Measurements from ENCODE around the gene SNX3.

Gene SNX3

DNA sequence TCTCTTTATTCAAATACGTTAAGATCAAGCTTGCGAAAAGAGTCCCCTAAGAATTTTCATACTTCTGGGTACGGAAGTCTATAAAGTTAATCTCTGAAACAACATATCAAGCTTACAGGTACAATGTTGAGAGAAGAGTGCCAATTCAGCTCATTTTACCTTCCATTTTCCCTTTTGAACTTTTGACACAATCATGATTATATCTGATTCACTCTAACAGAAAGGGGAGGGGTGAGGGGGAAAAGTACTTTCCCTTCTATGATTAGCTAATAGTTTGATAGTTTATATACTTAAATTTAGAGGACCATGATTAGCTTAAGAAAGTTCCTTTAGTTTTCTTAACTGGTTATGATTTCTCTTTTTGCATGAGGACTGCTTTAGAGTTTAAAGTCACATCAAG, 33.5 kb downstream of the SNX3 start:
- H3K27ac ChIP-seq (ENCODE audit: low read depth, low read length): no peak overlapping the region
- no peak overlapping the region for H3K4me3 ChIP-seq (ENCODE audit: low read length)
- H3K36me3 ChIP-seq (ENCODE audit: control insufficient read depth, insufficient read depth, low read length): no peaks in the 10 kb centered on the region
- H3K27me3 ChIP-seq (ENCODE audit: control insufficient read depth, insufficient read depth, low read length): no peaks in the 10 kb centered on the region
- no peak overlapping the region for H3K9ac ChIP-seq (ENCODE audit: low read length)
- no peaks in the 10 kb centered on the region for H3K4me1 ChIP-seq (ENCODE audit: control insufficient read depth, insufficient read depth, low read length)

DNA sequence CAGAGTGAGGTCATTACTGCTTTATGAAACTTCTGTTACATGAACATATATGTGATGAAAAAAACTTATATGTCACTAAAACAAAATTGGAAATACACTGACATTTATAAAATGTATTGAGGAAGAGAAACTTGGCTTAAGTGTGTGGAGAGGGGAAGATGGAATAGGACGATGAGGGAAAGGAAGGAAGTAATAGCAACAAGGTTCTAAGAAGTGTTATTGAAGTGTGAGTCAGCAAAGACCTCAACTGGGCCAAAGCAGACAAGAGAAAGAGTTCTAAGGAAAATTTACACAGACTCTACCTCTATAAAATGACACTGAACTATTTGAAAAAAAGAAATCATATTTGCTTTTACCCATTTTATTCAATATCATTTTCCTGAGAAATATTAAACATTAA, 38.3 kb downstream of the SNX3 start:
- Histone ChIP-seq H3K36me3 (ENCODE audit: control insufficient read depth, insufficient read depth, low read length) (peaks cover 5% of the 10 kb centered on the region), H3K27me3 (ENCODE audit: control insufficient read depth, insufficient read depth, low read length) (no peaks in the 10 kb centered on the region), H3K4me3 (ENCODE audit: low read length) (no peak overlapping the region), H3K4me1 (ENCODE audit: control insufficient read depth, insufficient read depth, low read length) (no peaks in the 10 kb centered on the region), H3K27ac (ENCODE audit: low read depth, low read length) (no peak overlapping the region), H3K9ac (ENCODE audit: low read length) (no peak overlapping the region)

DNA sequence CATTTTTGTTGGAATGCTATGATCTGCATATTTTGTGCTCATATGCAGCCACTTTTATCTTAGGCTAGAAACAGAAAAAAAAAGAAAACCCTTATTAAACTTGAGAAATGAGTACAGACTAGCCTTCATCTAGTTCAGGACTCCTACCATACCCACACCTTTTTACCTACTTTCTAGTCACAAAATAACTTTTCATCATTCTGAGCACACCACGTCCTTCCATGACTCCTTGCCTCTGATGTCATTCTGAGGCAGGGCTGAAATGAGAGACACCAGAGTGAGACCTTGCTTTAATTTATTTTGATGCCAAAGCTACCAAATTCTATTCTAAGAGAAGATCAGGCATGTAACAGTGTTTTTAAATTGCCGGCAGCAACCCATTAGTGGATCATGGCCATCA, 38.8 kb downstream of the SNX3 start:
- Histone ChIP-seq H3K36me3 (ENCODE audit: control insufficient read depth, insufficient read depth, low read length) (peaks cover 5% of the 10 kb centered on the region), H3K27ac (ENCODE audit: low read depth, low read length) (no peak overlapping the region), H3K27me3 (ENCODE audit: control insufficient read depth, insufficient read depth, low read length) (no peaks in the 10 kb centered on the region), H3K9ac (ENCODE audit: low read length) (no peak overlapping the region), H3K4me3 (ENCODE audit: low read length) (no peak overlapping the region), H3K4me1 (ENCODE audit: control insufficient read depth, insufficient read depth, low read length) (no peaks in the 10 kb centered on the region)

DNA sequence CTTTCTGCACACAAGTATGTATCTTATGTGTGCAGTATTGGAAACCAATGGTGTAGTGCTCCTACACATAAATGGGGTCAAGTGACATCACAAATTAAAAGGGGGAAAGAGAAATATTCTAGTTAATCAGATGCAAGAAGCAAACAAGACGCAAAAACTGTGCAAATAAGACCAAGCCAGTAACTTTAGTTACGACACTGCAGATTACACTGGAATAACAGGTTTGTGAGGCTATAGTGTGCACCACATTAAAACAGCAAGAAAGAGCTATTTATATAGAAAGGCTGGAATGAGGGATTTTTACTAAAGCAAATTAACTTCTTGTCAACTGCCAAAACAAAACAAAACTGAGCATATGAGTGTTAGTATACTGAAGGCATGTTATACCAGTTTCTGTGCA, 49.2 kb downstream of the SNX3 start:
- Histone ChIP-seq H3K4me3 (ENCODE audit: low read length) (no peak overlapping the region), H3K9ac (ENCODE audit: low read length) (no peak overlapping the region), H3K27ac (ENCODE audit: low read depth, low read length) (no peak overlapping the region), H3K4me1 (ENCODE audit: control insufficient read depth, insufficient read depth, low read length) (no peaks in the 10 kb centered on the region), H3K27me3 (ENCODE audit: control insufficient read depth, insufficient read depth, low read length) (no peaks in the 10 kb centered on the region), H3K36me3 (ENCODE audit: control insufficient read depth, insufficient read depth, low read length) (peaks cover 5% of the 10 kb centered on the region)

DNA sequence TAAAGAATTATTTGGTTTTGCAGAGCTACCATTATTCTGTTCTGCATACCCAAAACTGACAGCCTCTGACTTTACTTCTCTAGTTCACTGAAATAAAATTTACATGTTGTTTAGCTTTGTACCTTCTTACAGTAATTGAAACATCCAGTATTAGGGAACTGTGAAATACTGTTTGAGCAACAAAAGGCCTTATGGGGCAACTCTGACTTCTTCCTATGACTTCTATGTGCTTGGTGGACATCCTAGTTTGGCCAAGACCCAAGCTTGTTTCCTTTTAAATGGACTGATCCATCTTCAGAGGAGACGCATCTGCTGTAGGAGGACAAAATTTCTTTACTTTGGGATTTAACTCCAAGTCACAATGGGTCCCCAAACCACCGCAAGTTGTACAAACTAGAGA, 50.3 kb downstream of the SNX3 start:
- Histone ChIP-seq H3K9ac (ENCODE audit: low read length) (no peak overlapping the region), H3K36me3 (ENCODE audit: control insufficient read depth, insufficient read depth, low read length) (peaks cover 3% of the 10 kb centered on the region), H3K27ac (ENCODE audit: low read depth, low read length) (no peak overlapping the region), H3K27me3 (ENCODE audit: control insufficient read depth, insufficient read depth, low read length) (no peaks in the 10 kb centered on the region), H3K4me1 (ENCODE audit: control insufficient read depth, insufficient read depth, low read length) (no peaks in the 10 kb centered on the region), H3K4me3 (ENCODE audit: low read length) (no peak overlapping the region)

DNA sequence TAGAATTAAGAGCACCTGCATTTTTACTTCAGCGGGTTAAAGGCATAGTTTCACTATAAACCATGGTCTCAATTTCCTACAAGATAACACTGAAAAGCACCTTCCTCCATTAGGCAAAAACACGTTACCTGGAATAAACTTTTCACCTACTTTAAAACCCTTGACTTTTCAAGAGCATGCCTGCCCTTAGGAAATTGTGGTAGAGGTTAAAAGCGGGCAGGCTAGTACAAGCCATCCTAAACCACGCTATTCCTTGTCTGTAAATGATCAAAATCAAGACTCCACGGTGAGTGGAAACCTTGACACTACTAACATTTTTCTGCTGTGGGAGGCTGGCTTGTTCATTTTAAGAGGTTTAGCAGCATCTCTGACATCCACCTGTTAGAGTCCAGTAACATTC, 51.1 kb downstream of the SNX3 start:
- H3K36me3 ChIP-seq (ENCODE audit: control insufficient read depth, insufficient read depth, low read length): peaks cover 3% of the 10 kb centered on the region
- H3K27me3 ChIP-seq (ENCODE audit: control insufficient read depth, insufficient read depth, low read length): no peaks in the 10 kb centered on the region
- H3K4me3 ChIP-seq (ENCODE audit: low read length): no peak overlapping the region
- H3K27ac ChIP-seq (ENCODE audit: low read depth, low read length): no peak overlapping the region
- no peak overlapping the region for H3K9ac ChIP-seq (ENCODE audit: low read length)
- H3K4me1 ChIP-seq (ENCODE audit: control insufficient read depth, insufficient read depth, low read length): no peaks in the 10 kb centered on the region

DNA sequence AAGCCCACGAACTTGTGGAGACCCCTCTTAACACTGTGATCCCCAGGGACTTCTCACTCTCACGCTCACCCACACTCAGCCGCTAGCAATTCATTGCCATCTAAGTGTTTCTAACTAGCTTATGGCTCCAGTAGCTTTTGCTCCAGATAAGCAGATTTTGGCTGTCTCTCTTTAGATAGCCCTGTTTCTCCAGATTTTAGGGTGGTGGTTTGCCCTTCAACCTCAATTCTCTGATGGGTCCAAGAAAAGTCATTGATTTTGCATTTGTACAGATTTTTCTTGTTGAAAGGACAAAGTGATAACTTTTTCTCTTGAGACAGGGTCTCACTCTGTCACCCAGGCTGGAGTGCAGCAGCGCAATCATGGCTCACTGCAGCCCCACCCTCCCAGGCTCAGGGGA, 53.8 kb downstream of the SNX3 start:
- no peaks in the 10 kb centered on the region for H3K4me1 ChIP-seq (ENCODE audit: control insufficient read depth, insufficient read depth, low read length)
- no peak overlapping the region for H3K4me3 ChIP-seq (ENCODE audit: low read length)
- no peaks in the 10 kb centered on the region for H3K27me3 ChIP-seq (ENCODE audit: control insufficient read depth, insufficient read depth, low read length)
- H3K9ac ChIP-seq (ENCODE audit: low read length): no peak overlapping the region
- no peak overlapping the region for H3K27ac ChIP-seq (ENCODE audit: low read depth, low read length)
- H3K36me3 ChIP-seq (ENCODE audit: control insufficient read depth, insufficient read depth, low read length): peaks cover 3% of the 10 kb centered on the region

DNA sequence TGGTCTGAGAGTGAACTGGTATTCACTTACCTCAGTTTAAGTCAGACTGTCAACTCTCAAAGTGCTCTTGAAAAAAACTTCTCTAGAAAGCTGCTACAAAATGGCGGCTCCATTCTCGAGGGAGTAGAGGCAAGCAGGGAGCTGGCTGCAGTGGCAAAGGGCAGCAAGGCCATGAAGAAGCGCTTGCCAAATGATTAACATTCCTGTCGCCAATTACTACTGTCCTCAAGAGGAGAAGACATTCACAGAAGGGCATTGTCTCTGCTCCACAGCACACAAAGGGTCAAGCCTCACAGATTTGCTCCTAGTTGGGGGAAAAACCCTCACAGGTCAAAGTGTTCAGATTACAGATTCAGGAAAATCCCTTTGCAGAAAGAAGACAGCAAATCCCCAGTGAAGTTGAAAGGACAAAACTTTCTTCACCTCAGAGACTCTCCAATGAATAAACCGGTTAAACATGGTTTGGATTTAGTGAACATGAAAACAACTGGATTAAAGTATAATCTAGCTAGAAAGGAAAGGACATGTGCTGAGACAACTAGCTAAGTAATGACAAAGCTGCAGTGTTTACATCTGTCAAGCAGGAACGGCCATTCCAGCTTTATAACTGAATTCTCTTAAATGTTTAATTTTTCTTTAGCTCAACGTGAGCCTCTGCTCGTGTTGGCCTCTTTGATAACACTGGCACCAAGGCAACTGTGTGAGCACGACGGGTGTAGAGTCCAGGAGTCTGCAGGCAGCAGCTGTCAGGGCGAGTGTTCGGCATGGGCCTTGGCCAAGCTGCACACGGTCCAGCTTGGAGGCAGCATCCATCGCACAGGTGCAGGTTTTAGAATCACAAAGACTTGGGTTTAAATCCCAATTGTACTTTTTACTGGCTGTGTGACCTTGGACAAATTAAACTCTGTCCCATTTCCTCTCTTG, 57.4 kb downstream of the SNX3 start:
- no peaks in the 10 kb centered on the region for H3K4me1 ChIP-seq (ENCODE audit: control insufficient read depth, insufficient read depth, low read length)
- H3K9ac ChIP-seq (ENCODE audit: low read length): no peak overlapping the region
- no peak overlapping the region for H3K4me3 ChIP-seq (ENCODE audit: low read length)
- H3K27me3 ChIP-seq (ENCODE audit: control insufficient read depth, insufficient read depth, low read length): no peaks in the 10 kb centered on the region
- no peak overlapping the region for H3K27ac ChIP-seq (ENCODE audit: low read depth, low read length)
- no peaks in the 10 kb centered on the region for H3K36me3 ChIP-seq (ENCODE audit: control insufficient read depth, insufficient read depth, low read length)

DNA sequence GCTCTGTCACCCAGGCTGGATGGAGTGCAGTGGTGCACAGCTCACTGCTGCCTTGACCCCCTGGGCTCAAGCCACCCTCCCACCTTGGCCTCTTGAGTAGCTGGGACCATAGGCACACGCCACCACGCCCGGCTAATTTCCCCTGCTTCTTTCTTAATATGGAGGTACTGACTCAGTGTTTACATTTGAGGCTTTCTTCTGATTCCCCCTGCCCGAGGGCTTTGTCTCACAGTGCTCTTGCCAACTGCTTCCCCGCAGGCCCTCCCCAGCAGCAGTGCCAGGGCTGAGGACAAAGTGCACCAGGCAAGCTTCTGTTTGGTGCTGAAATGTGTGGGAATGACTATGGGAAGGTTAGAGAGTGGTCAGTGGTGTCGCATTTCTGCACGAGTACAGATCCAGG, 60.2 kb downstream of the SNX3 start:
- no peaks in the 10 kb centered on the region for H3K27me3 ChIP-seq (ENCODE audit: control insufficient read depth, insufficient read depth, low read length)
- H3K4me1 ChIP-seq (ENCODE audit: control insufficient read depth, insufficient read depth, low read length): no peaks in the 10 kb centered on the region
- no peak overlapping the region for H3K9ac ChIP-seq (ENCODE audit: low read length)
- no peak overlapping the region for H3K27ac ChIP-seq (ENCODE audit: low read depth, low read length)
- H3K36me3 ChIP-seq (ENCODE audit: control insufficient read depth, insufficient read depth, low read length): no peaks in the 10 kb centered on the region
- H3K4me3 ChIP-seq (ENCODE audit: low read length): no peak overlapping the region

DNA sequence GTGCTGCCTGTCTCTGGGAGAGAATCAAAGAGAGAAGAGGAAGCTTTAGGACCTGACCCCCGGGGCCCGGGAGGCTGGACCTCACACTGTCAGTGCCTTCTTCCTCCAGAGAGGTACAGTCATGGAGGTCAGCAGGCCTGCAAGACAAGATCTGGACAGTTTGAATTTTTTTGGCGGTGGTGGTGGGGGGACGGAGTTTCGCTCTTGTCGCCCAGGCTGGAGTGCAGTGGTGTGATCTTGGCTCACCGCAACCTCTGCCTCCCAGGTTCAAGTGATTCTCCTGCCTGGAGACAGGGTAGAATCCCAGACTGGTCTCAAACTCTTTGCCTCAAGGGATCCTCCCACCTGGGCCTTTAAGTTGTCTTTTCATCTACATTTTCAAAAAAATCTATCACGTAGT, 60.7 kb downstream of the SNX3 start:
- H3K27ac ChIP-seq (ENCODE audit: low read depth, low read length): no peak overlapping the region
- H3K9ac ChIP-seq (ENCODE audit: low read length): no peak overlapping the region
- H3K36me3 ChIP-seq (ENCODE audit: control insufficient read depth, insufficient read depth, low read length): no peaks in the 10 kb centered on the region
- H3K4me1 ChIP-seq (ENCODE audit: control insufficient read depth, insufficient read depth, low read length): no peaks in the 10 kb centered on the region
- no peaks in the 10 kb centered on the region for H3K27me3 ChIP-seq (ENCODE audit: control insufficient read depth, insufficient read depth, low read length)
- H3K4me3 ChIP-seq (ENCODE audit: low read length): no peak overlapping the region

DNA sequence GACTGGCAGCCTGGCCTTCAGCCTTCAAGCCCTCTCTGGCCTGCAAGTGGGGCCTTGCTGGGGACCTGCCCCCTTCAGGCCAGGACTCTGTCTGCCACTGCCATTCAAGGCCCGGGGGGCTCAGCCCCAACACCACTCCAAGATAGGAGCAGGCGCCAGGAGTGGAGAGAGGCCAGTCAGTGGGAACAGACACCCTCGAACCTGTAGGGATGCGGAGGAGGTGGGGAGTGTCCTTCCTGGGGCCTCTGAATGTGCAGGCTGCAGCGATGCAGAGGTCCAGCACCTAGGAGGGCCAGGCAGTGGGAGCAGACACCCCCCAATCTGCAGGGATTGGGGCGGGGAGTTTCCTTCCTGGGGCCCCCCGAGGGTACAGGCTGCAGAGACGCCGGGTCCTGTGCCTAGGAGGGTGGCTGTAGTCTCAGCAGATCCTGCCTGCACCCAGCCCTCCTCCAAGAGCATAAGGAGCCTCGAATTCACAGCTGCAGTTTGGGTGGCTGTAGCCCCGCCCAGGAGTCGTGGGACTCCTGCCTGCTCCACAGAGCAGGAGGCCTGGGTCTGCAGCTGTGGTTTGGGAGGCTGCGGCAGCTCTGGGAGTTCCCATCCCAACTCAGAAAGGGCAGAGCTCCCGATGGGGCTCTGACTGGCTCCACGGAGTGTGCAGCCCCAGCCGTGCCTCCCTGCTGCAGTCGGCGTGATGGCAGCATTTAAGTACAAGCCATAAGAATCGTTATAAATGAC, 61.9 kb downstream of the SNX3 start:
- no peak overlapping the region for H3K4me3 ChIP-seq (ENCODE audit: low read length)
- no peaks in the 10 kb centered on the region for H3K4me1 ChIP-seq (ENCODE audit: control insufficient read depth, insufficient read depth, low read length)
- H3K27me3 ChIP-seq (ENCODE audit: control insufficient read depth, insufficient read depth, low read length): no peaks in the 10 kb centered on the region
- H3K9ac ChIP-seq (ENCODE audit: low read length): no peak overlapping the region
- H3K36me3 ChIP-seq (ENCODE audit: control insufficient read depth, insufficient read depth, low read length): no peaks in the 10 kb centered on the region
- H3K27ac ChIP-seq (ENCODE audit: low read depth, low read length): no peak overlapping the region

DNA sequence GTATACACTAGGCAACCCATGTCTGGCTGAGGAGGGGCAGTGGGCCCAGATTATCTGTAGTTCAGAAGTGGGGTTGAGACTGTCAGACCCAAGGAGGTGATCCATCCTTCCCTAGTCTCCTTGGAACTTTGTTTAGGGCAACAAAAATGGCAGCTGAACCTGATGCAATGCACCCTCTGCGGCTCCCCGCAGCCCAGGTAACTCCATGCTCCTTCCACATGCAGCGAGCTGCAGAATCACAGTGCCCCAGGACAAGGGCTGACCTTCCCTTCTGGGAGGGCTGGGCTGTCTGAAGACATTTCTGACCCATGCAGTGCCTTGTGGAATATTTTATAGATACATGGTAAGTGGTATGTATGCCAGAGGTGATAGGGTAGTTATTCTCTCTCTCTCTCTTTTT, 65.6 kb downstream of the SNX3 start:
- H3K9ac ChIP-seq (ENCODE audit: low read length): no peak overlapping the region
- no peaks in the 10 kb centered on the region for H3K4me1 ChIP-seq (ENCODE audit: control insufficient read depth, insufficient read depth, low read length)
- no peak overlapping the region for H3K4me3 ChIP-seq (ENCODE audit: low read length)
- H3K36me3 ChIP-seq (ENCODE audit: control insufficient read depth, insufficient read depth, low read length): no peaks in the 10 kb centered on the region
- H3K27ac ChIP-seq (ENCODE audit: low read depth, low read length): no peak overlapping the region
- H3K27me3 ChIP-seq (ENCODE audit: control insufficient read depth, insufficient read depth, low read length): no peaks in the 10 kb centered on the region

DNA sequence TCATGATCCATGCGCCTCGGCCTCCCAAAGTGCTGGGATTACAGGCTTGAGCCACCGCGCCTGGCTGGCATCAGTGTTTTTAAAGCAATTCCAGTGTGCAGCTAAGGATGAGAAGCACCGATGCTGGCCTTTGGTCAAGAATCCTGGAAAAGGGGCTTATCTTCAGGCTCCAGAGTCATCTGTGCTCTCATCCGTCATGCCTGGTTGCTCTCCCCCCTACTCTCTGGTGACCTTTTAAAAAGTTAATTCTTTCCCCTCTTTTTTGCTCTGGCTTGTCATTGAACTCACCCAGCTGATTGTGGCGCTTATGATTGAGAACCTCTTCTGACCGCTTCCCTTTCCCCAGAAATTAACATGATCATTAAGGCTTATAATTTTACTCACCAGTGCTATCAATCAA, 66.3 kb downstream of the SNX3 start:
- Histone ChIP-seq H3K9ac (ENCODE audit: low read length) (no peak overlapping the region), H3K27ac (ENCODE audit: low read depth, low read length) (no peak overlapping the region), H3K4me3 (ENCODE audit: low read length) (no peak overlapping the region), H3K27me3 (ENCODE audit: control insufficient read depth, insufficient read depth, low read length) (no peaks in the 10 kb centered on the region), H3K36me3 (ENCODE audit: control insufficient read depth, insufficient read depth, low read length) (no peaks in the 10 kb centered on the region), H3K4me1 (ENCODE audit: control insufficient read depth, insufficient read depth, low read length) (no peaks in the 10 kb centered on the region)
